EH (cell line): Measurements from ENCODE around the gene SLC66A3.
A peak's percentile ranks its signal among the peaks of the same experiment; 100 is the strongest.

Experiments used
- DNase-seq: peaks from one replicate; pipeline ENCODE4 v3.0.0-alpha.2; 2015; ENCODE audit warnings: low read depth

SLC66A3 gene

DNA sequence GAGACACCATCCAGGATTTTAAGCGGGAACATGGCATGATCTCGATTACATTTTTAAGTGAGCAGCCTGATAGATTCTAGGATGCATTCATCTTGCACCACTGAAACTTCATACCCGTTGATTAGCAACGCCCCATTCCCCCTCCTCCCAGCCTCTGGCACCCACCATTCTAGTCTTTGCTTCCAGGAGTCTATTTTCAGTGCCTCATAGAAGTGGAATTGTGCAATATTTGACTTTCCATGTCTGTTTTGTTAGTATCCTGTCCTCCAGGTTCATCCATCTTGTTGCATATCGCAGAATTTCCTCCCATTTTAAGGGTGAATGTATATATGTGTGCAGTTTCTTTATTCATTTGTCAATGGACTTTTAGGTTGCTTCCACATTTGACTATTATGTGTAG lies 20.9 kb upstream of the SLC66A3 start:
- no peak for DNase-seq

DNA sequence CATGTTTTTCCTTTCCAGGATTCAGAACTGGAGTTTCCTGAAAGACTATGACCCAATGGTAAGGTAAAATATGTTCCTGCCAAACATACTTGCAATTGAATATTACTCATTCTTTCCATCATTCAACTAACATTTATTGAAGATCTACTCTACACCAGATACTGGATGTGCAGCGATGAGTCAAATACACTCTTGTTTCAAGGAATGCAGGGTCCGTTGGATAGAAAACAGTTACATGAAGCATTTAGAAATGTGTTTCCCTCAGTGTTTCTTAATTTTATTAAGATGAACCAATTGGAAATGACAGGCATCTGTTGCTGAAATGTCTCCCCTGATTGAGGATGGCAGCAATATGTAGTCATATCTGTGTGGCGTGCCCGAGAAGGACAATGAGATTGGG lies 14.8 kb upstream of the SLC66A3 start:
- peak; percentile 62 for DNase-seq

DNA sequence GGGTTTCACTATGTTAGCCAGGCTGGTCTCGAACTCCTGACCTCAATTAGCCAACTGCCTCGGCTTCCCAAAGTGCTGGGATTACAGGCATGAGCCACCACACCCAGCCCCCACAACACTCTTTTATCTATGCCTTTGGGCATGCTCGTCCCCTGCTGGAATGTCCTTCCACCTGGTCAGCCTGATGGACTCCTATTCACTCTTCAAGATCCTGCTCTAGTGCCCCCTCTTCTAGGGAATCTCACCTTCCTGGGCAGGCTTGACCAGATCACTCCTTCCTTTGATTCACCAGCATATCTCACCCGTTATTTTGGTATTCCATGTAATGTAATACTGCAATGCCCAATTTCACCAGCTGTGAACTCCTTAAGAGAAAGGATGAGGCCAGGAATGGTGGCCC lies 13.9 kb upstream of the SLC66A3 start:
- DNase-seq: no peak

GRCh38 chr2:11142330-11142729 lies 12.9 kb upstream of the SLC66A3 start:
- DNase-seq: no peak

DNA sequence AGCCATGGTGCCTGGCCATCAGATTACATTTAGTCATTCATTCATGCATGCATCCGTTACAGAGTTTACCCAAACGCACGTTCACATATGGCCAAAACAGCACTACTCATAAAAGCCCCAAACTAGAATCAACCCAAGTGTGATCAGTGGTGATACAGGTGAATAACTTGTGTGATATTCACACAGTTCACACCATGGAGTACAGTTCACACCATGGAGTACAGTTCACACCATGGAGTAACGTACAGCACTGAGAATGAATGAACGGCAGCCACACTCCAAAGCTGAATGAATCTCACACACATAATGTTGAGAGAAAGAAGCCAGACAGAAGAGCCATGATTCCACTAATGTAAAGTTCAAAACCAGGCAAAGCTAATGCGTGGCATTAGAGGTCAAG lies 12.3 kb upstream of the SLC66A3 start:
- no peak for DNase-seq

GRCh38 chr2:11144077-11144737 lies 11.1 kb upstream of the SLC66A3 start:
- no peak for DNase-seq

DNA sequence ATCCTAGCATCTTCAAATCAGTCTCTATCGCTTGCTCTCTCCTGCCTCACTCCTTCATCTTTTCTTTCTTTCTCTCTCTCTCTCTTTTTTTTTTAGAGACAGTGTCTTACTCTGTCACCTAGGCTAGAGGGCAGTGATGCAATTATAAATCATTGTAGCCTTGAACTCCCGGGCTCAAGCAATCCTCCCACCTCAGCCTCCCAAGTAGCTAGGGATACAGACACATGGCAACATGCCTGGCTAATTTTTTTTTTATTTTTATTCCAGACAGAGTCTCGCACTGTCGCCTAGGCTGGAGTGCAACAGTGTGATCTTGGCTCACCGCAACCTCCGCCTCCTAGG lies 10.6 kb upstream of the SLC66A3 start:
- no peak for DNase-seq

DNA sequence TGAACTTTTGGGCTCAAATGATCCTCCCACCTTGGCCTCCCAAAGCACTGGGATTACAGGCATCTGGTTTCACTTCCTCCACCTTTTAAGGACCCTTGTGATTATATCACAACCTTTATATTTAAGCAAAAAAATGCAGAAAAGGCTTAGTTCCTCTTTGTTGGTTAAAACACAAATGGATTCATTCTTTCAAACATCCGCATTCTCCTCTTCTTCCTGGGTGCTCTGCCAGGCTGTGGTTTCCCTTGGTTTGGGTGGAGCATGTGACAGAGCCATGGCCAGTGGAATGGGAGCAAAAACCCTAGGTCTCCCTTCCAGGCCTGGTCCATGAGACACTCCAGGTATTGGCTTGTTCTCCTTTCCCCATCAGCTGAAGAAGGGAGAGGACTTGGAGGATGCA lies 9.9 kb upstream of the SLC66A3 start:
- DNase-seq: no peak

DNA sequence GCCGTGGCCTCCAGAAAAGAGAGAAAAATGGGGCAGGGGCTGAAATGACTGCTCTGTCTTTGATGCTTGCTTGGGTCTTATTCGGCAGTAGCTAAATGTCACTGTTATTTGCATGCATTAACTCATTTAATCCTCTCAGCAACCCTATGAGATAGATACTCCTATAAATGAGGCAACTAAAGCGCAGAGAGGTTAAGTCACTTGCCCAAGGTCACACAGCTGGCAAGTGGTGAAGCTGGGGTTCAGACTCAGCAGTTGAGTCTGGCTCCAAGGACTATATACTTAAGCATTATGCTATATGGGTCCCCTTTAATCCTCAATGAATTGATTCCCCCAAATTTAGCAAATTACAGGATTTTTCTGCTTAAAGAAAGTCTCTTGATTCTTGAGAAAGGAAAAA lies 9.2 kb upstream of the SLC66A3 start:
- no peak for DNase-seq

DNA sequence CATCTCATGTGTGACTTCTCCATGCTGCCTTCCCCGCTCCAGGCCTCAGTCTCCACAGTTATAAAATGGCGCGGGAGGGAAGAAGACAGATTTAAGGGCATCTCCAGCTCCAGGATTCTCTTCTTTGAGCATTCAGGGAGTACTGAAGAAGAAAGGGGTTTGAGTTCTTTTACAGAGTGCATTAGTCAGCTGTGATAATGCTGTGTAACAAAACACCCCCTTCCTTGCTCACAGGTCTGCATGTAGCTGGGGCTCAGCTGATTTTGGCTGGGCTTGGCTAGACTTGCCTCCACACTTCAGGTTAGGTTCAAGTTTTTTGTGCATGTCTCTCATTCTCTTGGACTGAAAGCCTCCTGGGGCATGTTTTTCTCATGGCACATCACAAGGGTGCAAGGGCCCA lies 8.0 kb upstream of the SLC66A3 start:
- no peak for DNase-seq

- DNase-seq: no peak
Measured at GRCh38 chr2:11152591-11152990, 2.7 kb upstream of the SLC66A3 start.

GRCh38 chr2:11154016-11154922 lies 998 bp upstream of the SLC66A3 start:
- DNase-seq: no peak

DNA sequence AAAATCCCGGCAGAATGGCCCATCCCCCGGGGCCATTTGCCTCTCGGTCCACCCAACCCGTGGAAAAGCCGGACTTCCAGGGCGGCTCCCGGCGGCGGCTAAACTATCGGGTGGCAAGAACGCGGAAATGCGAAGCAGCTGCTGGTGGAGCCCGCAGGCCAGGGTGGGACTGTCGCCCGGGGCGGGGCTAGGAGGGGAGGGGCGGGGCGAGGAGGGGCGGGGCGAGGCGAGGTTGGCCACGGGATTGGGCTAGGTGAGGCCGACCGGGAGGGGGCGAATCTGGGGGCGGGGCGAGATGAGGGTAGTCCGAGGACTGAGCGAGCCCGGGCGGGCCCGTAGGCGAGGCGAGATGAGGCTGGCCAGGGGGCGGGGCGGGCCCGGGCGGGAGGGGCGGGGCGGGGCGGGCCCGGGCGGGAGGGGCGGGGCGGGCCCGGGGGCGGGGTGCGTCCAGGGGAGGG lies 315 bp upstream of the SLC66A3 start:
- peak; percentile 97 for DNase-seq

- no peak for DNase-seq
Measured at GRCh38 chr2:11156396-11157075, 1.3 kb downstream of the SLC66A3 start.

DNA sequence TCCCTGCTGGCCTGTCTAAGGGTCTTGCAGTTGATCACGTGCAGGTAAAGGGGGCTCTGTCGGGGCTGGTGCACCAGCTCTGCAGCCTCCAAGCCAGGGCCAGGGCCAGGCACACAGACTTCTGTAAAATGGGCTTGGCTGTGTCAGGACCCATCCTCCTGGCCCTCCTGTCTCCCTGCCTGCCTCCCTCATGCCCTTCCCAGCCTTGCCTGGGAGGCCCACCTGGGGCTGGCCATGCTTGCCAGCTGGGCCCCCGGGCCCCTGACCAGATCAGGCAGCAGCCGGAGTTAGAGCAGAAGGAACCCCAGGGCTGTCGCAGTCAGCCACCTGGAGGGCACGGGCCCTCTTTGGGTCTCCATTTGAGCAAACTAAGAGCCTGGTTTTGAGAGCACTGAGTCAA lies 2.0 kb downstream of the SLC66A3 start:
- no peak for DNase-seq

- DNase-seq: no peak
Measured at GRCh38 chr2:11157731-11158130, 2.5 kb downstream of the SLC66A3 start.

DNA sequence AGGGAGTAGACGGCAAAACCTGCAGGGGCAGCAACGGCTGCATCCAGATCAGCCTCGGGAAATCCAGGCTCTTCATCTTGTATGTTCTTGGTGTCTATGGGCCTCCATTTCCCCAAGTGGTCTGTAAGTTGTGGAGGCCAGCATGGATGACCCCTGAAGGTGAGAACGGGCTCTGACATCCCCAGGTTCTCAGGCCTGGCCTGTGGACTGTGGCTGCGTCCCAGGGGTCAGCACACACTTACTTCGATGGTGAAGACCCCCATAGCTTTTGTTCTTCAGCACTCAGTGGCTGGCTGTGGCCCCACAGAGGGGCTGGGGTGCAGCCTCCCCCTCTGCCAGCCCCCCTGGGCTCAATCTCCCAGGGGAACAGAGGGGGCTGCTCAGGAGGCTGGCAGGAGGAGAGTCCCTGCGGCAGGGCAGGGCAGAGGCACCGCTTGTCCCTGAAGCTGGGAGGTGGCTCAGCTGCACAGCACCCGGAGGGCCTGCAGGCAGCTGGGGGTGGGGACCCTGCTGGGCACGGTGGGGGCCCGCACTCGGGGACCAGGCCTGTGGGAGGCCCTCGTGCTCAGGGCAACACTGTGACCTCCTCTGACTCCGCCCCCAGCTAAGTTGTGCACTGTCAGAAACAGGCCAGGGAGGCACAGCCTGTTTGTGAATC lies 3.8 kb downstream of the SLC66A3 start:
- no peak for DNase-seq

- DNase-seq: no peak
Measured at GRCh38 chr2:11159574-11160170, 4.4 kb downstream of the SLC66A3 start.

- DNase-seq: no peak
Measured at GRCh38 chr2:11160256-11160655, 5.0 kb downstream of the SLC66A3 start.

DNA sequence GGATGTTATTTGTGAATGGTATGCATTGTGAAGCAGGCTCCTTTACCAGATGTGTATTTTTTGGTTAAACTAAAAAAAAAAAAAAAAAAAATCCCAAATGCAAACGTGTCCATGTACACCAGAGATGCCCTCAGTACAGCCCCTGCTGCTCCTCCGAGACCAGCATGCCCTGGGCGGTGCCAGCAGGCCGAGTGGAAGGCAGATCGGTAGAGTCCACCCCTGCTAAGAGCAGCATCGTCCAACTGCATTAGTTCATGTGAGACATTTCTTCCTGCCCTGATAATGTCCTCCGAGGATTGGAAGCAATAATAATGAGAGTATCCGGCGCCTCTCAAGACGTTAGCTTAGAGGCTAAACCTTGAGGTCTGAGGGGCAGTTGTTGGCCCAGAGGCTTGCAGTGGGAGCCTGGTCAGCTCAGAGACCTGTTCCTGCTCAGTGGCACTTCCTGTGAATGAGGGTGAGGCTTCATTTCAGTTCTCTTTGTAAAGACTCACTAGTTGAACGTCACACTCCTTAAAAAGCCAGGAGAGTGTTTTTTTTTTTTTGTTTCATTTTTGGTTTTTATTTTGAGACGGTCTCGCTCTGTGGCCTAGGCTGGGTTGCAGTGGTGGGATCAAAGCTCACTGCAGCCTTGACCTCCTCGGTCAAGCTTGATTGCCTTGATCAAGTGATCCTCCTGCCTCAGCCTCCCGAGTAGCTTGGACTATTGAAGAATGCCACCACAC lies 5.6 kb downstream of the SLC66A3 start:
- no peak for DNase-seq

DNA sequence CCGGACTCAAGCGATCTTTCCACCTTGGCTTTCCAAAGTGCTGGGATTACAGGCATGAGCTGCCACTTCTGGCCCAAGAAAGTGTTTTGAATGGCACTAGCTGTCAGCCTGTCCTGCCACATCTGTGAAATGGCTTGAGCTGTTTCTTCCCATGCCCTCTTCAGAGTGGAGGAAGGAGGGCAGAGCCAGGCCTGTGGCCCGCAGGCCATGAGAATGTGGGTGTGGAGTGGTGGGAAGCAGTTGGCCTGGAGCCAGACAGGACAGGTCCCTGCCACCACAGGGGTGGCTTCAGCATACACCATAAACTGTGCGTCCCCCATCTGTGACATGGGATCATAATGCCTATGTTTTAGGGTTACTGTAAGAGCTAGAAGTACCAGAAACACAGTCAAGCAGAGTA lies 6.5 kb downstream of the SLC66A3 start:
- no peak for DNase-seq
